Measurements from ENCODE around the gene INO80B.

DNA sequence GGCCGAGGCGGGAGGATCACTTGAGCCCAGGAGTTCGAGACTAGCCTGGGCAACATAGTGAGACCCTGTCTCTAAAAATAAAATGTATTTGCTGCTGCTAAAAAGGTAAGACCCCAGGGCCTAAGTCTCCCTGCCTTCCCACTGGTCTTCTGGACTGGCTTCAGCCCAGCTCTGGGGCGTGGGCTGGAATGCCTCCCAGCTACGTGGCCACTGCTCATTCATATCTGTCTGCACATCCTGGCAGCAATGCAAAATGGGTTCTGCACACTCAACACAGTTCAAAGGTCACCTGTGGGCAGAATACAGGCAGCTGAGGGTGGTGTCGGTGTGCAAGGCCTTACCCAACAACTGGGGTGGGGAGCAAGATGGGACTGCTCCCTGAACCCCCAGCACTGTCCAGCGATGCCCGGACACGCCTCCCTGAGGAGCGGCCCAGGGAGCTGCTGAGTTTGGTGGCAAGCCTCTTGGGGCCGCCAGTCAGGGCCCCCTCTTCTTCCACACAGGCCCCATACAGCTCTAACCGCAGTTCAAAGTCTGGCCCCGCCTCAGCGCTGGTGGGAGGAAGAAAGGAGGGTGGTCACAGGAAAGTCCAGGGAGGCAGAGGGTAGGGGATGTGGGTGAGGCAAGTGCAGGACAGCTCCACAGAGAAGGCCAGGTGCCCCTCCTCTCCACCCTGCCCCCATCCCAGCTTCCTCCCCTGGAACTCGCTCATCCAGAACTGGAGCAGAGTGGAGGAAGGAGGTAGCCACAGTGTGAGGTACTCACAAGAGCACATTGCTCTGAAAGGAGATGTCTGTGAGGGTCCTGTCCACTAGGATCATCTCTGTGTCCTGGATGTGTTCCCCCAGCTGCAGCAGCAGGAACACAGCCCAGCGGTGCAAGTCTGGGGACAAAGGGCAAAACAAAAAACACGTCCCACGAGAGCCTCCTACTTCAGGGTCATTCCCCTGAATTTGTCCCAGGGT lies 25.1 kb upstream of the INO80B start:
- TF ChIP-seq, protein P1, sequence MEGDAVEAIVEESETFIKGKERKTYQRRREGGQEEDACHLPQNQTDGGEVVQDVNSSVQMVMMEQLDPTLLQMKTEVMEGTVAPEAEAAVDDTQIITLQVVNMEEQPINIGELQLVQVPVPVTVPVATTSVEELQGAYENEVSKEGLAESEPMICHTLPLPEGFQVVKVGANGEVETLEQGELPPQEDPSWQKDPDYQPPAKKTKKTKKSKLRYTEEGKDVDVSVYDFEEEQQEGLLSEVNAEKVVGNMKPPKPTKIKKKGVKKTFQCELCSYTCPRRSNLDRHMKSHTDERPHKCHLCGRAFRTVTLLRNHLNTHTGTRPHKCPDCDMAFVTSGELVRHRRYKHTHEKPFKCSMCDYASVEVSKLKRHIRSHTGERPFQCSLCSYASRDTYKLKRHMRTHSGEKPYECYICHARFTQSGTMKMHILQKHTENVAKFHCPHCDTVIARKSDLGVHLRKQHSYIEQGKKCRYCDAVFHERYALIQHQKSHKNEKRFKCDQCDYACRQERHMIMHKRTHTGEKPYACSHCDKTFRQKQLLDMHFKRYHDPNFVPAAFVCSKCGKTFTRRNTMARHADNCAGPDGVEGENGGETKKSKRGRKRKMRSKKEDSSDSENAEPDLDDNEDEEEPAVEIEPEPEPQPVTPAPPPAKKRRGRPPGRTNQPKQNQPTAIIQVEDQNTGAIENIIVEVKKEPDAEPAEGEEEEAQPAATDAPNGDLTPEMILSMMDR (IDR thresholded peaks at IDR 0.05) = no peak
- TF ChIP-seq EZH2 (IDR thresholded peaks at IDR 0.05) = no peak
- TF ChIP-seq EZH2phosphoT487 (IDR thresholded peaks at IDR 0.05) = no peak

Measured in neural progenitor cell (in vitro differentiated cells).